D721Med (cell line): ENCODE data around the gene RETN.

ENCODE experiments used
- DNase-seq: peaks from one replicate; pipeline ENCODE4 v3.0.0; 2011; ENCODE audit warnings: low spot score; ENCODE audit not compliant: insufficient read length
- FAIRE-seq: peaks from 2 replicates; lab custom pipeline; 2011; peaks lifted over from hg19 to GRCh38; lab: Jason Lieb, UNC
- TF ChIP-seq, protein P1 (sequence below): IDR thresholded peaks from 2 replicates; pipeline ENCODE4 v1.5.1; 2012; ENCODE audit warnings: mild to moderate bottlenecking, control low read depth; ENCODE audit not compliant: insufficient read depth; ENCODE audit errors: missing control alignments

The RETN gene

GRCh38 chr19:7691497-7691896 lies 22.6 kb downstream of the RETN start:
- TF ChIP-seq, protein P1, sequence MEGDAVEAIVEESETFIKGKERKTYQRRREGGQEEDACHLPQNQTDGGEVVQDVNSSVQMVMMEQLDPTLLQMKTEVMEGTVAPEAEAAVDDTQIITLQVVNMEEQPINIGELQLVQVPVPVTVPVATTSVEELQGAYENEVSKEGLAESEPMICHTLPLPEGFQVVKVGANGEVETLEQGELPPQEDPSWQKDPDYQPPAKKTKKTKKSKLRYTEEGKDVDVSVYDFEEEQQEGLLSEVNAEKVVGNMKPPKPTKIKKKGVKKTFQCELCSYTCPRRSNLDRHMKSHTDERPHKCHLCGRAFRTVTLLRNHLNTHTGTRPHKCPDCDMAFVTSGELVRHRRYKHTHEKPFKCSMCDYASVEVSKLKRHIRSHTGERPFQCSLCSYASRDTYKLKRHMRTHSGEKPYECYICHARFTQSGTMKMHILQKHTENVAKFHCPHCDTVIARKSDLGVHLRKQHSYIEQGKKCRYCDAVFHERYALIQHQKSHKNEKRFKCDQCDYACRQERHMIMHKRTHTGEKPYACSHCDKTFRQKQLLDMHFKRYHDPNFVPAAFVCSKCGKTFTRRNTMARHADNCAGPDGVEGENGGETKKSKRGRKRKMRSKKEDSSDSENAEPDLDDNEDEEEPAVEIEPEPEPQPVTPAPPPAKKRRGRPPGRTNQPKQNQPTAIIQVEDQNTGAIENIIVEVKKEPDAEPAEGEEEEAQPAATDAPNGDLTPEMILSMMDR = no peak
- FAIRE-seq = no peak
- no peak for DNase-seq

- DNase-seq (no peak), FAIRE-seq (no peak)
- TF ChIP-seq, protein P1 = no peak
Observed at GRCh38 chr19:7692417-7693088, 23.7 kb downstream of the RETN start.

DNA sequence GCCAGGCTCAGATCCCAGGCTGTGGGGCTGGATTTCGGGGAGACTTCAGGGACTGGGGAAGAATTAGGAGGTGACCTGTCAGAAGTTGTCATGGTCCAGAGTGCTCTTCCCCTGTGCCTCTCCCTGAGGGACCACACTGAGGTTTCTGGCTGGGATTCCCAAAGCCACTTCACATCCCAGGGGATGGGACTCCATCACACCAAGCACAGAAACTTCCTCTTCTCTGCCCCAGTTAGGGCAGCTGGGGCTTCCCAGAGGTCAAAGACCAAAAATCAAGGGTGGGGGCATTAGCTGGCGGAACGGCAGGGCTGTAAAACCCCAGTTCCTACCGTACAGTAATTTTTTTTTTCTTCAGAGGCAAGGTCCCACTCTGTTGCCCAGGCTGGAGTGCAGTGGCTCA lies 25.6 kb downstream of the RETN start:
- TF ChIP-seq, protein P1 = no peak
- no peak for FAIRE-seq
- DNase-seq = no peak

DNA sequence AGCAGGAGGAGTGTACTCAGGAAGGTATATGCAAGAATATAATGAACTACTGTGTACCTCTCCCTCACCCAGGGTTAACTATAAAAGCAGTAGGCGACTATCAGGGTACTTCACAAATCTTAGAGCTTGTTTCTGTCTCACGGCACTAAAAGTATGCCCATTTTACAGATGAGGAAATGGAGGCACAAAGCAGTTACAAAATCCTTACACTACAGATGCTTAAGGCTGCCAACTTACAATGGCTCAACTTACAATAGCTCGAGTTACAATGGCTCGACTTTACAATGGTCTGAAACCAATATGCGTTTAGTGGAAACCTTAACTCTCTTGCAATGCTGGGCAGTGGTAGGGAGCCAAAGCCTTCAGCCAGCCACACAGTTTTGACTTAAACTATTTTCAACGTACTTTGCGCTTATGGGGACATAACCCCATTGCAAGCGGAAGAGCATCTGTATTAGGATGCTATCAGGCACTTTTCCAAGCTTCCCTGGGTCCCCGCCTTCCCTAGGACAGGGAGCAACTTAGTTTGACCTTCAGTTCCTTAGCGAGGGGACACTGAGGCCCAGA lies 29.0 kb downstream of the RETN start:
- no peak for FAIRE-seq
- TF ChIP-seq, protein P1 = no peak
- DNase-seq = no peak

DNA sequence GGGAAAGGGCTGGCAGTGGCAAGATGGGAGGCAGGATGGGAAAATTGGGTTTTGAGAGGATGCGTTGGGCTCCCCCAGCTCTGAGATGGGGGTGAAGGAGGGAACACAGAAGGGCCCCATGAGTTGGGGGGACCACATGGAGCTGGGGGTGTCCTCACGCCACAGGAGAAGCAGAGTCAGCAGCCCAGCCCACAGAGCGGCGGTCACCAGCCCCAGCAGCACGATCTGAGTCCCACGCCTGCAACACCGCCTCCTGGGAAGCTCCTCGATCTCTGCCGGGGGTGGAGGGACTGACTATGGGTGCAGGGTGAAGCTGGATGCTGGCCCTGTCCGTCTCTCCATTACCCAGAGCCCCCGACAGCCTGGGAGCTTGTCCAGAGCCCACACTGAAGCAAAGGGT lies 29.7 kb downstream of the RETN start:
- FAIRE-seq = no peak
- TF ChIP-seq, protein P1 = no peak
- DNase-seq = no peak

- no peak for FAIRE-seq
- no peak for DNase-seq
- TF ChIP-seq, protein P1 = no peak
Observed at GRCh38 chr19:7699003-7699402, 30.2 kb downstream of the RETN start.
